ENCODE results near the gene HCN4.

Gene HCN4

DNA sequence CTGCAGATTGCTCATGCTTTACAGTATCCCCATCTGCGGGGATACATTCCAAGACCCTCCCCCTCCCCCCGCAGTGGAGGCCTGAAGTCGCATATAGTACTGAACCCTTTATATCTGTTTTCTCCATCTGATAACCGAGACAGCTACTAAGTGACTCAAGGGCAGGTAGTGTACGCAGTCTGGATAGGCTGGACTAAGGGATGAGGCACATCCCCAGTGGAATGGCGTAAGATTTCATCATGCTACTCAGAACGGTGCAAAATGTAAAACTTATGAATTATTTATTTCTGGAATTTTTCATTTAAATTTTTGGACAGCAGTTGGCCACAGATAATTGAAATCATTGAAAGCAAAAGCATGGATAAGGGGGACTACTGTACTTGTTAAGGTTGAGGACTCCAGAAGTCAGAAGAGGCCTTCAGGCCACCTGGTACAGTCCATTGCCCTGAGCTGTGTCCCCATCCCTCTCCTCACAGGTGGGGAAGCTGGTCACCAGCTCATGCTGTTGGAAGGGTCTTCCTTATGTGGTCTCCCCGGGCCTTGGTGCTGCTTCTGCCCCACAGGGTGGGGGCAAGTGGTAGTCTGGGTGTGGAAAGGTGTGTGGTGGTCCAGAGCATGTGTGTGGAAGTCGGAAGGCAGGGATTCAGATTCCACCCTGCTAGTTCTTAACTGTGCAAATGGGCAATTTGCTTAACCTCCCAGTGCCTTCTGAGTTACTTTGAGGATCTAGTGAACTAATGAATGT is 72.0 kb downstream of the HCN4 start:
- no peak for DNase-seq (ENCODE audit: low read depth)

DNA sequence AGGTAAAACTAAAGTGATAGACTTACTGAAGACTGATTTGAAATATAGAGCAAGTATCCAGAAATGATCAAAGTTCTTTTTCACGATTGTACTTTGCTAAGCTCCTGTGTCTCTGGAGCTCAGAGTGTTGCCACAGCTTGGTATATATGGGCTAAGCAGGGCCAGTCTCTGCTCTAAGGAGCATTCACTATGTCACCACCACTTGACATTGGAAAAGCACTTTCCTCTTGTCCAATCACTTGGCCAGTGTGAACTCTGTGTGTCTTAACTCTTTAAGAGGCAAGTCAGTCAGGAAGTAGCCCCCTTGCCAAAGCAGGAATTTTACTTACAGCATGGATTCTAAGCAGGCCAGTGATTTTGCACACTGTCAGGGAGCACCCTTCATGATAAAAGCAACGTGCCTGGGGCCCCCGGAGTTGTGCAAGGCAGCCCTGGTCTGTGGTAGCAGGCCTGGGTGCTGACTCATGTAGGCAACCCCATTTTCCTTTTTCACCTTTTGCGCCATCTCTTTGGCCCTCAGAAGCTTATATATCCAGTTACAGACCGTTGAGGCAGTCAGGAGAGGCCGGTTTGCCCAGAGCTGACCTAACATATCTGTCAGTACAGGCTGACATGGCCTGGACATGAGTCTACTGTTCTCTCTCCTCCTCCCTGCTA is 73.0 kb downstream of the HCN4 start:
- peak; percentile 8 for DNase-seq (ENCODE audit: low read depth)

DNA sequence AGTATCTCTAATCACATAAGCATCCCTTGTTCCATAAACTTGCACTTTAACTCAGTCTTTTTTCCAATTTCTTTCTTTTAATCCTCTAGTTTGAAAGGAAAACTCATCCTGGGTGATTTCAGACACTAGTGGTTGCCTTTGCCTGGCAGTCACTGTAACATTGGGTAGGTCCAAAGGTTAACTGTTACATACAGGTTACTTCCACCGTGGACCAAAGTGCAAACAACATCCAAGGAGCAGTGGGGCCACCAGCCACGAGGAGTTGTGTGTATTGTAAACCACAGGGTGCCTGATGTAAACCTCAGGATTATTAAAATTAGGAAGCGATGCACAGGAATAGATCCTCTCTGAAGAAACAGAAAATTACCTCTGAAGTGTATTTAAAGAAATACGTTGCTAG is 75.0 kb downstream of the HCN4 start:
- DNase-seq (ENCODE audit: low read depth): no peak

- DNase-seq (ENCODE audit: low read depth): no peak
Measured at GRCh38 chr15:73291441-73291840, 77.3 kb downstream of the HCN4 start.

GRCh38 chr15:73287019-73287418 is 81.7 kb downstream of the HCN4 start:
- no peak for DNase-seq (ENCODE audit: low read depth)

DNA sequence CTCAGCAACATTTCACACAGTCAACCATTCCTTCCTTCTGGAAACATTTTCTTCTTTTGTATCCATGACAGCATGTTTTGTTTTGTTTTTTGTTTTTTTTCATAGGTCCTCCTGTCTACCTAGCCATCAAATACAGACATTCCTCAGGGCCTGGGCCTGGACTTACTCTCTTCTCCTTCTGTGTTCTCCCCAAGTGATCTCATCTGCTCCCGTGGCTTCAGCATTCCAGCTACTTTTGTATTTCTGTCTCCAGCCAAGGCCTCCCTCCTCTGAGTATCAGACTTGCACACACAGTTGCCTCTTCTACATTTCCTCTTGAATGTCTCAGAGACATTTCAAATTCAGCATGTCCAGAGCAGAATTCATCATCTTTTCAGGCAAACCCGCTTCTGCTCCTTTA is 82.4 kb downstream of the HCN4 start:
- no peak for DNase-seq (ENCODE audit: low read depth)

GRCh38 chr15:73284090-73284716 is 84.6 kb downstream of the HCN4 start:
- DNase-seq (ENCODE audit: low read depth): peak; percentile 53

DNA sequence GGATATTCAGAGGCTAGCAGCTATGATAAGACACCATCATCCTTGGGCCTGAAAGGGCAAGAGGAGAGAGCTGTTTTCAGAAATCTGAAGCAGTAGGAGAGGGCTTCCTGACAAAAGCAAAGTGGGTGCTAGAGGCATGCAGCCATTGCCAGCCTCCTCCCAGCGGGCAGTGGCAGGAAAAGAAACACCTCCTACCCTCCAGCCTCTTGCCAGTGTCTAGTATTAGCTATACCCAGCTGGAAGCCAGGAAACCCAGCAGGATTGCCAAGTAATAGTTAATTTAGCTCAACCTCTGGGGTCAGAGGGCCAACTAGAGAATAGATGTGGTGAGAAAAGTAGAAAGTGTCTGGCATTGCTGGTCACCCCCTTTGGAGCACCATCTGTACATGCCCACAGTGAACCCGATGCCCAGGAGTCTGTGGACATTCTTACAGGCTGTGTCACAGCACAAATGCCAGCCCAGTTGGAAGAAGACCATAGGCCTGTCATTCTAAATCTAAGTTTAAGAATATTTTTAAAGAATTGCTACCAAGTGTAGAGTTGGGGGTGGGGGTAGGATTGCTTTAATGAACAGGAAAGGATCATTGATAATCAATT is 85.3 kb downstream of the HCN4 start:
- DNase-seq (ENCODE audit: low read depth): no peak

DNA sequence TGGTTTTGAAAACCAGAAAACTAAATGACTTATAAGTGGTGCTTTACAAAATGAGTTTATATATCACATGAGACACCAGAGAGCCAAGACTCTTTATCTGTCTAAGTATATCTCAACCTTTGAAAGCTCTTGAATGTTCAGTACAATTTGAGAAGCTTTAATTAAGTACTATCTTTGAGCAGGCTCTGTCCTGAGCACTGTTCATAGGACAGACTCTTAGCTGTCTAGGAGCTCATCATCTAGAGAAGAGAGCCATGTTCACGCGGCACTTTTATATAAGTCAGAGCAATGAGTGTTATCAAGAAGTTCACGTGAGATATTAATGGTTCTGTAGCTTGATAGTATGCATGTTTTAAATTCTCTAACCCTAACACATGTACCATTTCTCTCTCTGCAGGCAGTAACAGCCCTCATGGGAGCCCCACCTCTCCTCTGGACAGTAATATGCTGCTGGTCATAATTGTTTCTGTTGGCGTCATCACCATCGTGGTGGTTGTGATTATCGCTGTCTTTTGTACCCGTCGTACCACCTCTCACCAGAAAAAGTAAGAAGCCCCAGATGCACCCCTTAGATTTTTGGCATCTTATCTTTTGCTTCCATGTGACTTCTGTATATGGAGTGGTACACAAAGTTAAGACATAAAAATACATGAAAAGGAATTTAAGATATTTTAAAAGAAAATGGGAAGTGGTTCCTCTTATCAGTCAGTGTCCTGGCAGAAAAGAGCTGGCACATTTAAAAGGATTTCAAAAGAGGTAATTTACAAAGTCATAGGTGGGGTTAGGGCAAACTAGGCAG is 86.0 kb downstream of the HCN4 start:
- no peak for DNase-seq (ENCODE audit: low read depth)

DNA sequence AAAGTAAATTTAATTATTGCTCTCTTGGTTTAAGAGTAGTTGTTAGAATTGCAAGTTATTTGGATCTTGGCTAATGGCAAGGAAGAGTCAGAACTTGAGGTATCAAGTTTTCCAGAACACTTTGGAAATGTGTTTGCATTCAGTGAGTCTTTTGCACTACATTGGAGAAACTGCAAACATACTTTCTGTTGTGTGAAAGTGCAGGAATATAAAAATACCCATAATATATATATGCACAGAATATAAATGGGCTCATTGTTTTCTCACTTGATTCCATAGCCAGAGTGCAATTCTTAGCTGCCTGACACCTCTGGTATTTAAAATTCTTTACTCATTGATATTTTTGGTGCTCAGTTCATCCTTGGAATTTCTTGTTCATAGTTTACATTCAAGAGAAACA is 92.9 kb downstream of the HCN4 start:
- no peak for DNase-seq (ENCODE audit: low read depth)

GRCh38 chr15:73273181-73274002 is 95.4 kb downstream of the HCN4 start:
- DNase-seq (ENCODE audit: low read depth): peak; percentile 55

GRCh38 chr15:73270366-73271097 is 98.2 kb downstream of the HCN4 start:
- no peak for DNase-seq (ENCODE audit: low read depth)

Data from ELR (cell line).